ENCODE data around the gene PBX3. TPM values are rescaled to one million over a fixed set of nuclear protein-coding genes. Genes with fewer than 3 reads are reported as not detected.

Gene PBX3
- total RNA-seq, 1 donor from 2014 or later, result 15.0 TPM

DNA sequence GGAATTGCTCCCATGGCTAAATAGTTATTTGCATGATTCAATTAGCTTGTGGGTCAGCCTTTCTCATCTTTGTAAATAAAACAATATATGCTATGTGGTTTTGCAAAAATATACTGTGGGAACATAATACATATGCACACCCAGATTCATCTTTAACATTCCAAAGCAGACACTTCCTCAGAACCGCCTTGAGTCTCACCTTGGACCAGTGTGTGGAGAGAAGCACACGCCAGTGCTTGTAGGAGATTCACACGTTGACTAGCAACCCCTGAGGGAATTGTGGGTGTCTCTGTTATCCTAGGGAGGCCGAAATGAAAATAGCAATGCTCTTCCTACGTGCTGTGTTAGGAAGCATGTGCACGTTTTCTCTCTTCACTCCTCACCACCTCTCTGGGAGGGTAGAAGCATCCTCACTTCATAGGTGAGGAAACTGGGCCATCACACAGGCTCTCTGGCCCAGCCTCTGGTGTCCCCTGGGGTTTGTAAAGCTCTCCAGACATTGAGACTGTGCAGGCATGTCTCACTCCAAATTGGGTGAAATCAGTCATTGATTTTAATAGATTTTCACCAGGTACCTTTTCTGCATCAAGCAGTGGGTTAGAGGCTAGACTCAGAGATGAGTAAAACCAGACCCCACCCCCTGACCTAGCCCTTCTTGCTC is 221.7 kb downstream of the PBX3 start:
- ATAC-seq (no peak), DNase-seq (ENCODE audit: low spot score) (no peak)

DNA sequence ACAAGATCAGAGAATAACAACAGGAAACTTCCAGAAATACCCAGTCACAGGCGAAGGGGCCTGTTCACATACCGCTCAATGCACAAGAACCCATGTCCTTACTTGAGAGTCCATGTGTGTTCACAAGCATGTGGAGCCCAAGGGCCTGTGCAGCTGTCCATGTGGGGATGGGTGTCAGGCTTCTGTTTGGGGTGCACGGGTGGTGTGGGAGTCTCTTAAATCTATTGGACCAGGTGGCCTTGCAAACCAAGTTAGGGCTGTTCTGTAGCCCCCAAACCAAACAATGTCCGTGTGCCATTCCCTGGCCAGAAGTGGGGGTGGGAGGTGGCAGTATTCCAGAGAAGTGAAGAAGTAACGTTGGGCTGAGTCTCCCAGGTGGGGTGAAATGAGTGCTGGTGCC is 222.3 kb downstream of the PBX3 start:
- DNase-seq (ENCODE audit: low spot score) (no peak), ATAC-seq (no peak)

DNA sequence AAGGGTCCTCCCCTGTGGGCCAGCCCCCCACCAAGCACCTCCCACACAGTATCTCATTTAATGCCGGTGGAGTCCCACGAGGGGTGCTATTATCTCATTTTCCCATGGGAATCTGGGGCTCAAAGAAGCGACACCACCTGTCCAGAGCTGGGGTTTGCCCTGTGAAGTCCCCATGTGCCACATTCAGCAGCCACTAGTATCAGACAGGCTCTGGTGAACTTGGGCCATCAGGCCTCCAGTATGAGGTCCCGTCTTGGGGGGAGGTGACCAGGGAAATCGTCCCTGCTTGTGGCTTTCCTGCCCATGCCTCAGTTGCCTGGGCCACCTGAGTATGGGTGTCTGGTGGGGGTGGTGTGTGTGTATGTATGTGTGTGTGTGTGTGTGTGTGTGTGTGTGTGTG is 222.7 kb downstream of the PBX3 start:
- no peak for ATAC-seq

DNA sequence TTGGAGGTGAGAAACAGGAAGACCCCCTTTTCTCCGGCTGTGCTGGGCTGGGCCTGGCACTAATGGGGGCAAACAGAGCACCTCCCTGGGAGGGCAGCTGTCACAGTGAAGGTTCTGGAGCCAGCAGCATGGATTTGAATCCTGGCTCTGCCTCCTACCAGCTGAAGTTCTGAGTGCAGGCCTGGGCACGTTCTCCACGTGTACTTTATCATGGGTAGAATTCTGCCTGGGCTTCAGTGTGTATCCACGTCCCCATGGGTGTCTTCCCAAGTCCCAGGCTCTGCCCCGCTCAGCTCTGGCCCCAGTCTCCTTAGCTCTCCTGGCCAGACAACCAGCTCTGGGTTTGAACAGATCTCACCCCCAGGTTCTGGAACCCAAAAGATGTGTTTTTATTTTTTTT is 223.2 kb downstream of the PBX3 start:
- DNase-seq (ENCODE audit: low spot score) (no peak), ATAC-seq (no peak)

More for the DNA sequence above, 222.7 kb downstream of the PBX3 start:
- DNase-seq (ENCODE audit: low spot score), result no peak

DNA sequence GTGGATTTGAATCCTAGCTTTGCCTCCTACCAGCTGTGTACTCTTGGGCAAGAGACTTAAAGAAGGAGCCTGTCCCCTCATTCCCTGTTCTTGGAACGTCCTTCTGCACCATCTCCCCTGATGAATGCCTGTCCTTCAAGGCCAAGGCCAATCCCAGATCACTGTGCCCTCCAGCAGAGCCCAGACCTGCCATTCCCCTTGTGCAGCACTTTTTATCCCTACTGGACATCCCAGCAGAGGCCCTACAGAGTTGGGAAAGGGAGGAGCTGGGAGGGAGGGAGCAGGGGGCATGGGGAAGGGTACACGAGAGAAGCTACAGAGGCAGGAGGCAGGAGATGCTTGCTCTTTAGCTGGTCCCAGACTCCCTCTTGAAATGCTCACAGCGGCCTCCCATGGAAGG is 223.9 kb downstream of the PBX3 start:
- ATAC-seq (no peak), DNase-seq (ENCODE audit: low spot score) (no peak)

DNA sequence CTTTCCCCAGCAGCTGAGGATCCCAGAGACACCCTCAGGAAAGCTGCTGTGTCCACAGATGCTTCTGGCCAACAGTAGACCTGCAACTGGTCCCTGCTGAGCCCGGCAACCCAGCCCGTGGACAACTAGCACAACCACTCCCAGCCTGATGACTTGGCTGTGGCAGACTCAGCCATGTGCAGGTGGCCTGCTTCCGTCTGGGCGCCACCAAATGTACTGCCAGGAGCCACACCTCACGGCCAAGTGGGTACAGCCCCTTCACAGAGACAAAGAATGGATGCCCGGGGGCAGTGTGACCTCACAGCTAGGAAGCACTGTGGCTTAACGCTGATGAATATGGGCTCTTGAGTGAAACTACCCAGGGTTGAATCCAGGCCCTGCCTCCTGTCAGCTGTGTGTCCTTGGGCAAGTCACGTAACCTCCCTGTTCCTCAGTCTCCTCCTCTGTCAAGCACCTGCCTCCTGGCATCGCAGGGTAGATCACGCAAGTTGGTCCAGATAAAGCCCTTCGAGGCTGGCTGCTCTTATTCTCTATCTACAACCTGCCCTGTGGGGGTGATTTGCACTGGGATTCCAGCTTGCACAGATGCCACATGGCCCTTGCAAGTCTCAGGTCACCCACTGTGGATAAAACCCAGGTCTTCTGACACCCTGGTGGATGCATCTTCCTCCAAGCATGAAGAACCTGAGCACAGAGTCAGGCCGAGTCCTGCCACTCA is 225.0 kb downstream of the PBX3 start:
- ATAC-seq, result no peak
- DNase-seq (ENCODE audit: low spot score), result no peak

DNA sequence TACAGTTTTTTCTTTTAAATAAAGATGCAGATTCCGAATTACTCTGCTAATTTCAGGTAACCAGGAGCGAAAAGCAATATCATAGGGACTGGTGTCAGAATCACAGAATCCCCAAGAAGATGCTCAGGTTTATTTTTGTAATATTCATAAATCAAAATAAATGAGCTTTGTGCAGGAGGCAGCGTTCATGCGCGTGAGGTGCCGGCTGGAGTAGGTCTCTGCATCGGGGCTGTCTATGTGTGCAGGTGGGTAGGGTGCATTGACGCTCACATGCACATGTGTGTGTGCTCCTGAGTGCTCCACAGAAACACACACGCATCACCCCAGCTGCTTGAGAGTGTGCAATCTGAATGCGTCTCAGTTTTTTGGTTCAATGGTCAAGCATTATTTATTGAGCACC is 226.4 kb downstream of the PBX3 start:
- ATAC-seq, result no peak
- DNase-seq (ENCODE audit: low spot score), result no peak

DNA sequence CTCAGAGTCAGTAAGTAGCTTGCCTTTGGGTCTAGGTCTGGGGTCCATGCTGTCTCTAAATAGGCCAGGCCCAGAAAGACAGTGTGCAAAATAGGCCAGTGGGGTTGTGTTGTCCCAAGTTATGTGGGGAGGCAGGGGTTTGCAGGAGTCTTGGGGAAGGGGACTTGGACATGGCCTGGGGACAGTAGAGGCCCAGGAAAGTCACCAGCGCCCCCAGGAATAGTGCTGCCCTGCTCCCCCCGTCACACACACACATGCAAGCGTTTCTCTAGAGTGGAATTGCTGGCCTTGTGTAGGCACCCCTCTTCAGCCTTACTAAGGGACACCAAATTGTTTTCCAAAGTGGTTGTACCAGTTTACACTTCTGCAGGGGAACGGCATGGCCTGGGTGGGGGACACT is 227.5 kb downstream of the PBX3 start:
- DNase-seq (ENCODE audit: low spot score), result no peak
- ATAC-seq, result no peak

DNA sequence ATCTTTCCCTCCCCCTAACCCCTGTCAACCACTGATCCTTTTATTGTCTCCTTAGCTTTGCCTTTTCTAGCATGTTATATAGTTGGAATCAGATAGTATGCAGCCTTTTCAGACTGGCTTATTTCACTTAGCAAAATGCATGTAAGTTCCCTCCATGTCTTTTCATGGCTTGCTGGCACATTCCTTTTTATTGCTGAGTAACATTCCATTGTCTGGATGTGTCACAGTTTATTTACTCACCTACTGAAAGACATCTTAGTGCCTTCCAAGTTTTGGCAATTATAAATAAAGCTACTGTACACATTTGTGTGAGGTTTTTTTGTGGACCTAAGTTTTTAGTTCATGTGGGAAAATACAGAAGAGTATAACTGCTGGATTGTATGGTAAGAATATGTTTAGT is 230.1 kb downstream of the PBX3 start:
- no peak for DNase-seq (ENCODE audit: low spot score)
- no peak for ATAC-seq

DNA sequence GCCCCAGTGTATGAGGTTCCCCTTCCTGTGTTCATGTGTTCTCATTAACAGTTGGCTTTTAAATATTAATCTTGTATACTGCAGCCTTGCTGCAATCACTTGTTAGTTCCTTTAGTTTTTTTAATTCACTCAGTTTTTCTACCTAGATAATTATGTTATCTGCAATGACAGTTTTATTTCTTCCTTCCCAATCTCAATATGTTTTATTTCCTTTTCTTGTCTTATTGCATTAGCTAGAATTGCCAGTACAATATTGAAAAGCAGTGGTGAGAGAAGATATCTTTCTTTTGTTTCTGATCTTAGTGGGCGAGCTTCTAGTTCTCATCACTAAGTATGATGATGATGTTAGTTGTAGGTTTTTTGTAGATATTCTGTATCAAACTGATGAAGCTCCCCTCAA is 232.2 kb downstream of the PBX3 start:
- no peak for ATAC-seq
- DNase-seq (ENCODE audit: low spot score), result no peak

DNA sequence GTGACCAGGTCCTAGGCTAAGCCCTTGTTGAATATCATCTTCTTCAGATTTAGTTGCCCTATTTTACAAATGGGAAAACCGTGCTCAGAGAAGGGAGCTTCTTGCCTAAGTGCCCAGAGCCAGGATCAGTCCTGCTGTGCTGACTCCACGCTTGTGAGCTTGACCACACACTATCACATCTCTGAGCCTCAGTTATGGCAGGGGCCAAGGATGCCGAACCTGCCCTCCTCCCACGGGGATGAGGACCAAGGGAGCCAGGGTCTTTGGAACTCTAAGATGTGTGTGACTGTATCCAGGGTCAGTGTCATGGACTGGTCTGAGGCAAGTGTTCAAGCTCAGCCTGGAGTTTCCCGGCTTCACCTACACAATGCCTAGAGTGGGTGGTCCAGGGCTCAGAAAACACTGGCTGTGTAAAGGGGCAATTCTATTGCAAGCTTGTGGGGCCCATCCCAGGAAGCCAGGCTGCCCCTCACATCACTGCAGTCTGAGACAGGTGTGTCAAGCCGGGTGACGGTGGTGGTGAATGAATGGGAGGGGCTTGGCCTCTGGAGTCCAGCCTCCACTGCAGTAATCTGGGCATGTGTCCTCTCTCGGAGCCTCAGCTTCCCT is 235.7 kb downstream of the PBX3 start:
- DNase-seq (ENCODE audit: low spot score), result no peak
- ATAC-seq, result no peak

DNA sequence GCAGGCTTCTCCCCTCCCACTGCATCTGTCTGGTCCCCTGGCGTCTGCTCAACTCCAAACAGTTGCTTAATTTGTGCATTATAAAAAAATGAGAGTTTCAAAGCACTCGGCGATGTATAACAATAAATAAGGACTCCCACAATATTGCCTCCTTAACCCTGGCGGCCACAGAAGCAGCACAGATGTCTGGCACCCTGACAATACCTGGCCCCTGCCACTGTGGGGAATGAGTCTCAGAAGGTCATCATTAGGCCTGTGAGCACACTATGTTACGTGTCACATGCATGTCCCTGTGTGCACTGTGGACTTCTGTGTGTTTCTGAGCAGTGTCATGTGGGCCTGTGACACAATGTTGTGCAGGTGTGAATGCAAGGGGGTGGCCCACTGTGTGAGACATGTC is 236.5 kb downstream of the PBX3 start:
- no peak for ATAC-seq
- no peak for DNase-seq (ENCODE audit: low spot score)

DNA sequence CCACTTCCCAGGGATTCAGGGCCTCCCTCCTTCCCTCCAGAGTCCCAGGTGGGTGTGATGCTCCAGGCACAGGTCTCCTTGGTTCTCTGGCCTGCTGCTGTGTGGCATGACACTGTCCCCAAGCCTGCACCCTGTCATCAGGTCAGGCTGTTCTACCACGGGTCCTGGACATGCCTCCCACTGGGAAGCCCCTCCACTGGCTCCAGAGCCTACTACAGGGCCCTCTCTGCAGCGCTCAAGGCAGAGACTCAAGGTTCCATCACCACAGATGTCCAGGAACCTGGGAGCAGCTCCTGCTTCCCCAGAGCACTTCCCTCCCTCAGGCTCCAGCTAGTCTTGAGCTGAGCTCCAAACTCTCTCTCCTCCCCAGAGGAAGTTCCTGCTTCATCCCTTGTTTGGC is 237.3 kb downstream of the PBX3 start:
- ATAC-seq (no peak), DNase-seq (ENCODE audit: low spot score) (peak; percentile 32)

DNA sequence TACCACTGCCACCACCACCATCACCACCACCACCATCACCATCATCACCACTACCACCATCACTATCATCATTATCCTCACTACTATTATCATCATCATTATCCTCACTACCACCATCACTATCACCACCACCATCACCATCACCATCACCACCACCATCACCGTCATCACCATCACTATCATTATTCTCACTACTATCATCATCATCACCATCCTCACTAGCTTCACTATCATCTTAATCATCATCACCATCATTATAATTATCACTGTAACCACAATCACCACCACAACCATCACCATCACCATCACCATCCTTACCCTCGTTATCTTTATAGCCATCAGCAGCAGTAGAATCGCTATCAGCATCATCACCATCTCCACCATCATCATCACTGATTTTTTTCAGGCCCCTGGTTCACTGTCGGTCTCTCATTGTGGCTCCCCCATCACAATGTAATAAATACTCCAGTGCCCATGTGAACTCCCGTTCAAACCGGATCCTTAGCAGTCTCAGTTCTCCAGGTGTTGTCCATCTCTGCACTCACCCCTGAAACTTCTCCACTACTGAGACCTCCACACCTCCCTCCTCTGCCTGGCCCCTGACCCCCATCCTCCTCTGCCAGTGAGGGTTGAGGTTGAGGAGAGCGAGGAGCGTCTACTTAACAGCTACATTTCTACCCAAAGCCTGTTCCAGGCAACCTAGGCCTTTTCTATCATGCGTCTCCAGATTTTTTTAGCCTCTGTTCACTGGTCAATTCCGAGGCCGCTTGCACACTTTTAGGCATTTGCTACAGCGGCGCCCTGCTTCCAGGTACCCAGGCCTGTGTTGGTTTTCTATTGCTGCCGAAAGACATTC is 238.2 kb downstream of the PBX3 start:
- DNase-seq (ENCODE audit: low spot score), result no peak
- ATAC-seq, result no peak

DNA sequence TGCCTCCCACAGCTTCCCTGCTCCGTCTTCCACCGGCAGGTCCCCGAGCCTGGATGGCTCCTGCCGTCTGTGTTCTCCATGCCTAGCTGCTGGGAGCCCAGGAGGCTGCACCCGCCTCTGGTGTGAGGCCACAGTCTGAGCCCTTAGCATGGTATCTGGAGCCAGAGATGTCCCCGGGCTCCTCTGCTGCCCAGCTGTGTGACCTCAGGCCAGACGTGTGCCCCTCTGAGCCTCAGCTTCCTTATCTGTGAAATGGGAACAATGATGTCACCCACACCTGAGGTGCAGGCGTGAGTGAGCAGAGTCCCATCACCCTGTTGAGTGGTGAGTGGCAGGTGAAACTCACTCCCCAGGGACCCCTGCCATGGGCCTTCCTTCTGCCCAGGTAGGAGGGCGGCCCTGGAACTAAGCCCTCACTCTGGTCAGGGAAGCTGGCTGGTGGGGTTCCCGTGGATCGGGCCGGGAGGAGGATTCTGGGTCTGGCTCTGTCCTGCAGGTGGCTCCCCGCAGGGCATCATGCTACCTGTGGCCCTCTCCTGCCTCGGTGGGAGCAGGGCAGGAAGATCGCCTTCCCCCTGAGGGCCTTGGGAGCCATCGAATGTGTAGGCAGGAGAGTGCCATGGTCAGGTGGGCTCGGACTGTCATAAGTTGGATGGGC is 239.0 kb downstream of the PBX3 start:
- DNase-seq (ENCODE audit: low spot score), result peak; percentile 35
- no peak for ATAC-seq

DNA sequence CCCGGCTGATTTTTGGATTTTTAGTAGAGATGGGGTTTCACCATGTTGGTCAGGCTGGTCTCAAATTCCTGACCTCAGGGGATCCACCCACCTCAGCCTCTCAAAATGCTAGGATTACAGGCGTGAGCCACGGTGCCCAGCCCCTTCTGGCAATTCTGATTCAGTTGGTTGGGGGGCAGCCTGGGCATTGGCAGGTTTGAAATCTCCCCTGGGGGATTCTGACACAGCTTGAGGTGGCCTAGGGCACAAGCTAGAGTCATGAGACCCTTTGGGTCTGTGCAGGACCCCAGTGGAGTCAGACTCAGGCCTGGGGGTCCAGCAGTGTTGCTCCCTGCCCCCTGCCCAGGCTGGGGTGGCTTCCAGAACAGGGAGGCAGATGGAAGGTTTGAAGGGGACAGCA is 239.8 kb downstream of the PBX3 start:
- ATAC-seq (no peak), DNase-seq (ENCODE audit: low spot score) (peak; percentile 22)

DNA sequence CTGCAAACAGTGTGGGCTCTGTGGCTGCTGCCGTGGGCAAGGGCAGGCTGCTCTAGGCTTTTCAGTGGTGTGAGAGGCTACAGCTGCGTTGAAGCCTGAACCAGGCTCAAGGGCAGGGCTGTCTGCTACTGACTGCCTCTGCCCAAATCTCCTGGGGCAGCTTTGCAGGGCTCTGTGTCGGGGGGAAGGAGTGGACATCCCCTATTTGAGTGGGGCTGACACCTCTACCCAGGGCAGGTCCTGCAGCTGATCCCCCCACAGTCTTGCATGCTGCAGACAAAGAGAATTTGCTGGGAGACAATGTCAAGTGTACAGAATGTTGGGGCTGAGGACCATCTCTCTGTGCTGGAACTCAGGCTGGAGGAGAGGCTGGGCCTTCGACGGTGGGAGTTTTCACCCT is 240.2 kb downstream of the PBX3 start:
- no peak for ATAC-seq
- DNase-seq (ENCODE audit: low spot score), result peak; percentile 8

DNA sequence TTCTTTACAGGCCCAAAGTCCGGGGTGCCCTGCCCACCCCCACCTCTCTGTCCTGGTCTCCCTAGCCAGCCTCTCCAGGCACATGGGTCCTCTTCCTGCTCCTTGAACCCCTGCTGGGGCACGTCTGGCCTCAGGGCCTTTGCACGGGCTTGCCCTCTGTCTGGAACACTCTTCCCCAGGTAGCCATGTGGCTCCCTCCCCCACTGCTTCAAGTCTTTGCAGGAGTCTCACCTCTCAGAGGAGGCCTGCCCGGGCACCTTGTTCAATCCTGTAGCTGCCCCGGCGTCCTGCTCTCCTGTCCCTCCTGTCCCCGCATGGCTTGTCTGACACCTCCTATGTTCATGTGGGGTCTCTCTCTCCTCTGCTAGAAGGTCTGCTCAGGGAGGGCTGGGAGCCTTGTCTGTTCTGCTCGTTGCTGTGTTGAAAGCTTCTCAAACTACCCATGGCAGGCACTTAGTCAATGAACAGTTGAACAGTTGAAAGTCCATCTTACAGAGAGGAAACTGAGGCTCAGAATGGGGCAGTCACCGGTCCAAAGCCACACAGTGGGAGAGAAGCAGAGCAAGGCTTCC is 241.4 kb downstream of the PBX3 start:
- peak; percentile 28 for DNase-seq (ENCODE audit: low spot score)
- no peak for ATAC-seq

DNA sequence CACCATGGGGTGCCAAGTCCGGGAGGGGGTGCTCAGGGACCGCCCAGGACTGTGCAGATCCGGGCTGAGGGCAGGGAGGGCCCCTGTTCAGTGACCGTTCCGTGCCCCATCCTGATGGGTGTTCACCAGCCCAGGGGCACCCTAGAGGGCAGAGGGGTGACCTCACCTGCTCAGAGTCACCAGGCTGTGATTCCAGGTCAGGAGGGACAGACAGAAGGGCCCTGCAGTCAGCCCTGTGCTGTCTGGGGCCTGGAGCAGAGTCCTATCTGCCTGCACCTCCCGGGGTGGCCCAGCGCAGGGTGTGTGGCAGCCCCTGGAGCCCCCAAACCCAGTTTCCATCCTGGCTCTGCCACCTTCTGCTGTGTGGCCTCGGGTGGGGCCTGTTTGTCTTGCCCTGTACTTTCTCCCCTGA is 241.9 kb downstream of the PBX3 start:
- DNase-seq (ENCODE audit: low spot score), result peak; percentile 35
- no peak for ATAC-seq

DNA sequence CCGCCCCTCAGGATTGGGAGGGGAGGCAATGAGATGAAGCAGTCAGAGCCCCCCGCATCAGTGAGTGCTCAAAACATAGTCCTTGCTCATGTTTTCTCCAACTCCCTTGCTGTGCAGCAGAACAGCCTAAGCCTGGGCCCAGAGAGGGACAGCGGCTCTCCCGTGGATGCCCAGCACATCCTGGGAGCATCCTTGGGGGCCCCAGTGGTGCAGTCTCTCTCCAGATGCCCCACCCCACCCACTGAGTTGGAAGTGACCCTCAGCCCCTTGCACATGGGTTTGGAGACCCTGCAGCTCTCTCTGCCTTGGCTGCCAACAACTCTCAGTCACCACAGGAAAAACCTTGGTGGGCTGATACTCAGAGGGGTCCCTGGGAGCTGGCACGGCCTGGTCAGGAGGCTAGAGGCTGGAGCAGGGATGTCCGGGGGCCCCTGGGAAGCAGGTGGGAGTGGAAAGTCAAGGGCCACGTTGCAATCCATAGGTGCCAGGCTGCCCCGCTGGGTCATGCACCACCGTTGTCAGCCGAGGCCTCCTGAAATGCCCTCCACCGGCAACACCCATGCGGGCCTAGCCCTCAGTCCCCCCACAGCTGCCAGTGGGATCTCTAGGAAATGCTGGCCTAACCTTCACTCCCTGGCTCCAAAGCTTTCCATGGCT is 242.5 kb downstream of the PBX3 start:
- ATAC-seq (no peak), DNase-seq (ENCODE audit: low spot score) (no peak)

Data from left lobe of liver (tissue), 2 donors.